SIG-M5 treated with dmso at 0.1 percent for 504 hours (cell line): ENCODE data around the gene ADGRD2.

ENCODE experiments used
- DNase-seq: peaks from one replicate; lab custom pipeline; 2025; ENCODE audit not compliant: unreplicated experiment; lab: John Stamatoyannopoulos, UW

The ADGRD2 gene

DNA sequence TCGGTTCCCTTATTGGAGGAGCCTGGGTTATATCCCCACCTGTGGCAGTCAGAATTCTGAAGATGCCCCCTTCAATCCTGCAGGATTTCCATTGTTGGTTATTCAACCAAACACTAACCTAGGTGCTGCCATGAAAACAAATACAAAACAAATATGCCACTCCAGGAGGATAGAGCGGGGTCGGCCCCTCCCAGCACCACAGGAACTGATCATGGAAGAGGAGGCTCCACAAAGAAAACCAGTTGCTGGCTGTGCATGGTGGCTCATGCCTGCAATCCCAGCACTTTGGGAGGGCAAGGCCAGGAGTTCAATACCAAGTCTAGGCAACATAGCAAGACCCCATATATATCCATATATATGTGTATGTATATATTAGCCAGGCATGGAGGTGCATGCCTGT, 13.2 kb upstream of the ADGRD2 start:
- DNase-seq: no peak

- DNase-seq: no peak
Measured at GRCh38 chr9:124438091-124438490, 12.2 kb upstream of the ADGRD2 start.

GRCh38 chr9:124439086-124439485, 11.2 kb upstream of the ADGRD2 start:
- no peak for DNase-seq

DNA sequence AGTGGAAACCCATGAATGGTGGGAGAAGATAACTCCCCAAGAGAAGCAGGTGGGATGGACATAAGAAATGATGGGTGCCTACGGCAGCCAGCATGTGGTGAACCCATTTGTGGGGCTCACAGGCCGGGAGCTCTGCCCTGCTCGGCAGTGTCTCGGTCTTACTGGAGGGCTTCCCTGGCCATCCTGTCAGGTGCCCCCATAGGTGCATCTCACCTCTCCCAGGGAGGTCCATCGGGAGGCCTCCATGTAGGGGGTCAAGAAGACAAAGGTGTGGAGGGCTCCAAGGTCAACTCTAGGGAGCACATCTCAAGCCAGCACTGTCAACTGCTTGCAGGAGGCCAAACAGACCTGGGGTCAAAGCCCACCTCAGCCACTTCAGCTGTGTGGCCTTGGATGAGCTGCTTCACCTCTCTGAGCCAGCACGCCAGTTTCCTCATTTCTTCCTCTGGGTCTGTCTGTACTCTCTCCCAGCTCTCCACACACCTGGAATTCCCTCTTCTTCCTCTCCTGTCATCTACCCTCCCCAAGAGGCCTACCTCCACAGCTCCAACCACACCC, 10.5 kb upstream of the ADGRD2 start:
- no peak for DNase-seq

DNA sequence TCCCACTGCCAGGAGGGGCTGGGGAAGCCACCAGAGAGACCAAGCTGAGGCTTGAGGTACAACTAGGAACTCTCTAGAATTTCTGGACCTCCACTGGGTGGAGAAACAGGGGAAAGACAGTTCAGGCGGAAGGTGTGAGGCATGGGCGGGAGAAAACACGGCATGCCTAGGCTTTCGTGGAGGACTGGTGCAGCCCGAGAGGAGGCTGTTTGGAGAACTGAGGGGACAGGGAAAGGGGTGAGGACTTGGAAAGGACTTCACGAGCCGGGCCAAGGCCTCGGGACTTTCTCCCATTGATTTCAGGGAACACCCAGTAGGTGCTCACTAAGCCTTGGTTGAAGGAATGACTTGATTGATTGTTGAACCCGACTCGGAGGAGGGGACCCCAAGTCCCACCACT, 9.5 kb upstream of the ADGRD2 start:
- DNase-seq: no peak

- no peak for DNase-seq
Measured at GRCh38 chr9:124441291-124441690, 9.0 kb upstream of the ADGRD2 start.

- DNase-seq: no peak
Measured at GRCh38 chr9:124442379-124442778, 7.9 kb upstream of the ADGRD2 start.

DNA sequence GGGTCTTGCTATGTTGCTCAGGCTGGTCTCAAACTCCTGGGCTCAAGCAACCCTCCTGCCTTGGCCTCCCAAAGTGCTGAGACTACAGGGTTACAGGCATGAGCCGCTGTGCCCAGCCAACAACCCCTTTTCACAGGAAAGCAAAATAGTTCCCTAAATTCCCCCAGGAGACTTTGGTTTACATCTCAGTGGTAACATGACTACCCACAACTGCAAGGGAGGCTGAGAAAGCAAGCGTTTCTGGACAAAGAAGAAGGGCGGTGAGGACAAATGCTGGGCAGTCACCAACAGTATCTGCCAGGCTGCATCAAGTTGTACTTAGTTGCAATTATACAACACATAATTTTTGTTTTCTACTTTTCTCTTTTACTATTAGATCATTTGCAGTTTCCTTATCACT, 7.4 kb upstream of the ADGRD2 start:
- no peak for DNase-seq

GRCh38 chr9:124443625-124444024, 6.6 kb upstream of the ADGRD2 start:
- no peak for DNase-seq

DNA sequence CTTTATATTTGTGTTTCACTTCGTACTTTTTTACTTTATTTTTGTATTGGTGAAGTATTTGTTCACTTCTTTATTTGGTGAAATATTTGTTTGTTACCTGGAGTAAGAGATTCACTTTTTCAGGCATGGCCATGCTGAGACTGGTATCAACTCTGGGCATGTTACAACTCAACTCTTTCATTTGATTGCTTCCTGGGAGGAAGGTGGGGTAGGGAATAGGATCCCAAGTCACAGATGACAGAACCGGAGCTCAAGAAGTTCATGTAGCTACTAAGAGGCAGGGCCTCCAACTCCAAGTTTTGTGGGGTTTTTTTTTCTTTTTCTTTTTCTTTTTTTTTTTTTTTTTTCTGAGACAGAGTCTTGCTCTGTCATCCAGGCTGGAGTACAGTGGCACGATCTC, 6.1 kb upstream of the ADGRD2 start:
- no peak for DNase-seq

DNA sequence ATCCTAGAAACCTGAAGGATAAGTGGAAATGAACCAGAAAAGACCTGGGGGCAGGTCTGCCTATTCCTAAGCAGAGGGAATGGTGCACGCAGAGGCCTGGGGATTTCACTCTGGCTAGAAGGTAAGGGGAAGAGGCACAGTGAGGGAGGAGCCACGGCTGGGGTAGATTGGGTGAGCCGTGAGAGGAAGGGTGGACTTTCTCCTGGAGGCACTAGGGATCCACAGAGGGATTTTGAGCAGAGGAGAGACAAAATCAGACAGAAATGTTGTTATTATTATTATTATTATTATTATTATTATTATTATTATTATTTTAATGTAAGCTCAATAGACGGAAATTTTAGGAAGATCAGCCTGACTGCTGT, 3.0 kb upstream of the ADGRD2 start:
- no peak for DNase-seq

DNA sequence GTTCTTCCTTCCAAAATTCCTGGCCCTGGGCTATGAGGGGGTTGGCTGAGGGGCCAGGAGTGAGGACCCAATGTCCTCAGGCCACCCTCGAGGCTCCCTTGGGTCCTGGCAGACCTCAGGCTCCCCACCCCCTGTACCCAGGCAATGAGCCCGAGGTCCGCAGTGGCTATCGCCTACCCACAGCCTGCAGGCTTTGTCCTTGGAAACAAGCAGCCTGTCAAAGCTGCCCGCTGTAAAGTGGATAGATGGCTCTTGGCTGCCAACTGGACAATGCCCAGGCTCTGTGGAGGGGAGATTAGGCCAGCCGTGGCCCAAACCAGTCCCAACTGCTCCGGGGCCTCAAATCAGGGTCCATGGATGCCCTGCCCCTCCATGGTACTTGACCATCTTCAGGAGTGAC, 2.2 kb upstream of the ADGRD2 start:
- DNase-seq: no peak

DNA sequence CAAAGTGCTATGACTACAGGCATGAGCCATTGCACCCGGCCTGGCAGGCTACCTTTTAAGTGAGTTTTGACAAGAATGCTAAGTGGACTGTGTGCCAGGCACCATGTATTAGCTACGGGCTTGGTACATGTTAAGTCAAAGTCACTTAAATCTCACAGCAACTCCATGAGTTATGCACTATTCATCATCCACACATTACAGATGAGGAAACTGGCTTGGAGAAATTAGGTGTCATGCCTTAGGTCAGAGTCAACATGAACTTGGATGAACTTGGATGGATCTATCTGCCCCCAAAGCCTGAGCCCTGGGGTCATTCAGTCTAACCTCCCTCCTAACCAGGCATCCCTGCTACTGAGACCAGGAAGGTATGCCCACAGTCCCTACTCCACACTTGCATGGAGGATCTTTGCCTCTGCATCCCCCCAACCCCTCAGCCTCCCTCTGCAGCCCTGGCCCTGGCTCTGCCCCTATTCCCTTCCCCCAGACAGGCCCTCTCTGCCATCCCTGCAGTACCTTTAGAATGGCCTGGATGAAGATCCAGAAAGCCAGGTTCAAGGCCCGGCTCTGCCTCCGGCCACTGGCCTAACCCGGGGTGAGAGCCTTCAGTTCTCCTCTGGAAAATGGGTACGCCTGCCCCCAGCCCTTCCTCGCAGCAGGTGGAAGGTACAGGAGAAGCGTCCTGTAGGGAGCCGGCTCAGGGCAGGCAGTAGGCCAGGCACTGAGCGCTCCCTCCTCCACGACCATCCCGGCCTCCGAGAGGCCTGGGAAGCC, 685 bp upstream of the ADGRD2 start:
- DNase-seq: no peak

GRCh38 chr9:124450931-124451661, 845 bp downstream of the ADGRD2 start:
- DNase-seq: no peak

DNA sequence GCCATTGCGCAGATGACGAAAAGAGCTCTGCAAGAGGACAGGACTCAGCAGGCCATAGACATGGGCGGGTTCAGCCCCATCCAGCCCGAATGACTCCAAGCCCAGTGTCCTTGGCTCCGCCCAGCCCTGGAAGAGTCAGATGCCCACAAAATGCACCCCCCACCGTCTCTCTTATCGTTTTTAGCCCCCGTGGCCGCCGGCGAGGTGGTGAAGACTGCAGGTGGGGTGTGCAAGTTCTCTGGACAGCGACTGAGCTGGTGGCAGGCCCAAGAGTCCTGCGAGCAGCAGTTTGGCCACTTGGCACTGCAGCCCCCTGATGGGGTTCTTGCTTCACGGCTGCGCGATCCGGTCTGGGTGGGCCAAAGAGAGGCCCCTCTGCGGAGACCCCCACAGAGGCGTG, 2.1 kb downstream of the ADGRD2 start:
- DNase-seq: no peak

DNA sequence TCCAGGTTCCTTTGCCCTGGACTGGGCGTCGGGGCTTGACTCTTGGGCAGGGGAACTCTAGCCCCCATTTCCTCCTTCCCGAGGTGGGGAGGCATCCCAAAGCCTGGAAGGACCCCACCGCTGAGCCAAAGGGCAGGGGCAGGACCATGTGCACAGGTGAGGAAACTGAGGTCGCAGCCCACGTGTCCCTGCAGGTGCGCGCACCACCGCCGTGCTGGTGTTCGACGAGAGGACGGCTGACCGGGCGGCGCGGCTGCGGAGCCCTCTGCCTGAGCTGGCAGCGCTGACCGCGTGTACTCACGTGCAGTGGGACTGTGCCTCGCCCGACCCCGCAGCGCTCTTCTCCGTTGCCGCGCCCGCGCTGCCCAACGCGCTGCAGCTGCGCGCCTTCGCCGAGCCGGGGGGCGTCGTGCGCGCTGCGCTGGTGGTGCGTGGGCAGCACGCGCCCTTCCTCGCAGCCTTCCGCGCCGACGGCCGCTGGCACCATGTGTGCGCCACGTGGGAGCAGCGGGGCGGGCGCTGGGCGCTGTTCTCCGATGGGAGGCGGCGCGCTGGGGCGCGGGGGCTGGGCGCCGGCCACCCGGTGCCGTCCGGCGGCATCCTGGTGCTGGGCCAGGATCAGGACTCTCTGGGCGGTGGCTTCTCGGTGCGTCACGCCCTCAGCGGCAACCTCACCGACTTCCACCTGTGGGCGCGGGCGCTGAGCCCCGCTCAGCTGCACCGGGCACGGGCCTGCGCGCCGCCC, 2.8 kb downstream of the ADGRD2 start:
- DNase-seq: no peak

- DNase-seq: no peak
Measured at GRCh38 chr9:124453586-124454191, 3.4 kb downstream of the ADGRD2 start.

- DNase-seq: no peak
Measured at GRCh38 chr9:124454296-124454695, 4.0 kb downstream of the ADGRD2 start.

DNA sequence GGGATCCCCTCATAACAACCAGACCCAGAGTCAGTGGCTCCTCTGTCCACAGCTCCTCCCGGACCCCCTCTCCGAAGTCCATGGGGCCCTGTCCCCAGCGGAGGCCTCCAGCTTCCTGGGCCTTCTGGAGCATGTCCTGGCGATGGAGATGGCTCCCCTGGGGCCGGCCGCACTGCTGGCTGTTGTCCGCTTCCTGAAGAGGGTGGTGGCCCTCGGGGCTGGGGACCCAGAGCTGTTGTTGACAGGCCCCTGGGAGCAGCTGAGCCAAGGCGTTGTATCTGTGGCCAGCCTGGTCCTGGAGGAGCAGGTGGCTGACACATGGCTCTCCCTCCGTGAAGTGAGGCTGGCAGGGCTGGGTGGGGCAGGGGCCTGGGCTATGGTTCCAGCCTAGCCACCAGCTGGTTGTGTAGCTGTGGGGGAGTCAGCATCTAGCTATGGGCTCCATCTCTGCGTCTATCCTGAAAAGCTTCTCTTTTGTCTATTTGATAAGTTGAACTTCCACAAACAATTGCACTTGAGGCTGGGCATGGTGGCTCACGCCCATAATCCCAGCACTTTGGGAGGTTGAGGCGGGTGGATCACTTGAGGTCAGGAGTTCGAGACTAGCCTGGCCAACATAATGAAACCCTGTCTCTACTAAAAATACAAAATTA, 4.7 kb downstream of the ADGRD2 start:
- DNase-seq: no peak

DNA sequence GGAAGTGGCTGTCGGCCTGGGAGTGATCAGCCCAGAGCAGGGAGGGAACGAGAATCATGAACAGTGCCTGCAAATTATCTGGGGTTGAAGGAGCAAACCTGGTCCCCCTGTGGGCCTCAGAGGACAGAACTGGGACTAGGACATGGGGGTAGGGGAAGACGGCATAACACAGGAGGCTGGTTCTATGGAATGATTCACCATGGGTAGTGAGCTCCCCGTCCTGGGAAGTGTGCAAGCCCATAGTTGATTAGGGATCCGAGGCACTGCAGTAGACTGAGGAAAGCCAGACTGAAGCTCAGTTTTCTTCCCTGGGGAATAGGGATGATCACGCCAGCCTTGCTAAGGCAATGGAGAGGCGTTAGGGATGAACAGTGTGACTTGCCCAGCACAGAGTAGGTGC, 5.6 kb downstream of the ADGRD2 start:
- DNase-seq: no peak
